ENCODE results near the gene ZNF234.
"Not testable (repeated sequence)": the region's sequence is repeated elsewhere in the genome, so short reads cannot be mapped to it uniquely, and the experiment has no call there.

The ZNF234 gene

GRCh38 chr19:44141191-44142058 is at the start of gene ZNF234:
ZNF234 (plus strand) TSS chr19:44141554; CDS start chr19:44144633, 3,079 bp downstream.
- DNase-seq (peak; percentile 53 to 64), ATAC-seq (peak; percentile 90)
- Mint-ChIP-seq H3K4me3 (peak within 1 kb of the TSS; percentile 97 to 99), H3K9me3 (peaks cover 9 to 42% of the 10 kb centered on the region in 2 donors), H3K27ac (peak within 1 kb of the TSS; percentile 97 to 99), H3K4me1 (peaks cover 14% of the 10 kb centered on the region), H3K27me3 (no peaks in the 10 kb centered on the region)

DNA sequence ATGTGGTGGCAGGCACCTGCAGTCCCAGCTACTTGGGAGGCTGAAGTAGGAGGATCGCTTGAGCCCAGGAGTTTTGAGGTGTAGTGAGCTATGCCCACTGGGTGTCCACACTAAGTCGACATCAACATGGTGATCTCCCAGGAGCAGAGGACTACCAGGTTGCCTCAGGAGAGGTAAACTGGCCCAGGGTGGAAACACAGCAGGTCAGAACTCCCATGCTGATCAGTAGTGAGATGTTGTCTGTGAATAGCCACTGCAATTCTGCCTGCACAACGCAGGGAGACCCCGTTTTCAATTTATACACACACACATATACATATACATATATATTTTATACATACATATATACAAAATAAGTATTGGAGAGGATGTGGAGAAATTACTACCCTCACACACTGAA is 49.2 kb upstream of the ZNF234 start:
- Mint-ChIP-seq H3K9me3 (peaks cover 1 to 5% of the 10 kb centered on the region in 2 donors), H3K4me1 (peaks cover 19% of the 10 kb centered on the region), H3K27me3 (no peaks in the 10 kb centered on the region), H3K4me3 (no peak overlapping the region), H3K27ac (no peak overlapping the region)
- DNase-seq (no peak), ATAC-seq (no peak)

GRCh38 chr19:44093931-44094765 is 47.2 kb upstream of the ZNF234 start, which contains the start of gene ZNF224:
ZNF224 (plus strand) TSS chr19:44094361; CDS start chr19:44097874, 3,513 bp downstream.
- Mint-ChIP-seq H3K9me3 (peaks cover 8 to 10% of the 10 kb centered on the region in 2 donors), H3K4me1 (peaks cover 19% of the 10 kb centered on the region), H3K27me3 (no peaks in the 10 kb centered on the region), H3K4me3 (peak within 1 kb of the TSS; percentile 81 to 99), H3K27ac (peak within 1 kb of the TSS; percentile 94)
- DNase-seq (peak; percentile 72 to 81), ATAC-seq (peak; percentile 87)

GRCh38 chr19:44107751-44108150 is 33.6 kb upstream of the ZNF234 start:
- Mint-ChIP-seq H3K9me3 (peaks cover 43 to 65% of the 10 kb centered on the region in 2 donors), H3K4me1 (peaks cover 6% of the 10 kb centered on the region), H3K27ac (no peak overlapping the region), H3K4me3 (no peak overlapping the region), H3K27me3 (no peaks in the 10 kb centered on the region)
- DNase-seq = no peak
- ATAC-seq = no peak

GRCh38 chr19:44109458-44109857 is 31.9 kb upstream of the ZNF234 start:
- ATAC-seq = no peak
- no peak for DNase-seq
- Mint-ChIP-seq H3K9me3 (peaks cover 43 to 51% of the 10 kb centered on the region in 2 donors), H3K4me1 (peaks cover 13% of the 10 kb centered on the region), H3K27me3 (no peaks in the 10 kb centered on the region), H3K27ac (no peak overlapping the region), H3K4me3 (no peak overlapping the region)

DNA sequence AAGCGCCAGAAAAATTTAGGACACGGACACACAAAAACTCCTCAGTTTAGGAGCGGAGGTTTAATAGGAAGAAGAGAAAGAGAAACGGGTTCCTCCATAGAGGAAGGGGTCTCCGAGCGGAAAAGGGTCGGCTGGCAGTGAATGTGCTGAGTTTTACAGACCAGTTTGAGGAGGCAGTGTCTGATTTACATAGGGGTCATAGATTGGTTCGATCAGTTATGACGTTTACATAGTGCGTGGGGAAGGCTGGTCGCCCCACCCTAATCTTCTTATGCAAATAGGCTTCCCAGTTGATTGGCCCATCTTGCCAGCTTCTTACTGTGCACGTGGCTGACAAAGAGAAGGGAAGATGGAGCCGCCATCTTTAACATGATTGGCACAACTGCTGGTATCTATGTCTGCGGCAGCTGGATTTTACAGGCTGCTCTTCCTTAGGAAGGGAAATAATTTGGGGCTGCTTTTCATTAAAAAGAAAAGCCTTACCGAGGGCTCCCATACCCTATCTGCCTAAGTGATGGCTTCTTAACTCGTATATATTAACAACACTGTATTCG is 29.4 kb upstream of the ZNF234 start:
- Mint-ChIP-seq H3K27ac (no peak overlapping the region), H3K4me1 (peaks cover 15% of the 10 kb centered on the region), H3K4me3 (peak overlapping the region; percentile 59 to 97), H3K9me3 (peaks cover 35 to 37% of the 10 kb centered on the region in 2 donors), H3K27me3 (no peaks in the 10 kb centered on the region)
- DNase-seq (peak in 1 of 2 donors; percentile 23), ATAC-seq (peak; percentile 49)

DNA sequence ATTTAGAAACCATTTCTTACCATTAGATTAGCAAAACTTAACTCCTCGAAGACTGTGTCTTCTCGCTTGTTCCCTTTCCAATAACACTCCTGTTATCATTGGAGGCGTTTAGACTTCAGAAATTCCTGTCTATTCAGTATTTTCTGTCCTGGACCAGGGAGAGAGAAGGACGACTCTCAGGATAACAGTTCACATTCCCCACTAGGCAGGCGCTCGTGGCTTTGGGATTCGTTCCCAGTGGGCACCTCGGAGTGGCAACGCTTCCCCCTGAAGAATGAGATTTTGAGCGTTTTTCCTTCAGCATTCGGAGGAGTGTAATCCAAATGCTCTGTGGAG is 28.6 kb upstream of the ZNF234 start:
- H3K27me3 Mint-ChIP-seq = no peaks in the 10 kb centered on the region
- peak overlapping the region in 1 of 2 donors; percentile 95 for H3K27ac Mint-ChIP-seq
- H3K4me3 Mint-ChIP-seq = peak overlapping the region; percentile 95 to 97
- H3K9me3 Mint-ChIP-seq = peaks cover 28 to 29% of the 10 kb centered on the region in 2 donors
- peaks cover 15% of the 10 kb centered on the region for H3K4me1 Mint-ChIP-seq
- DNase-seq = no peak
- ATAC-seq = no peak

- ATAC-seq (peak; percentile 92), DNase-seq (peak; percentile 74 to 86)
- peaks cover 15% of the 10 kb centered on the region for H3K4me1 Mint-ChIP-seq
- H3K27me3 Mint-ChIP-seq = no peaks in the 10 kb centered on the region
- H3K4me3 Mint-ChIP-seq = peak within 1 kb of the TSS; percentile 95 to 97
- peaks cover 23 to 24% of the 10 kb centered on the region in 2 donors for H3K9me3 Mint-ChIP-seq
- peak within 1 kb of the TSS; percentile 88 to 95 for H3K27ac Mint-ChIP-seq
These were observed 28.1 kb upstream of the ZNF234 start, which contains the start of gene ZNF225 for GRCh38 chr19:44113138-44113783. ZNF225 (plus strand) TSS chr19:44113399; CDS start chr19:44115828, 2,429 bp downstream.

DNA sequence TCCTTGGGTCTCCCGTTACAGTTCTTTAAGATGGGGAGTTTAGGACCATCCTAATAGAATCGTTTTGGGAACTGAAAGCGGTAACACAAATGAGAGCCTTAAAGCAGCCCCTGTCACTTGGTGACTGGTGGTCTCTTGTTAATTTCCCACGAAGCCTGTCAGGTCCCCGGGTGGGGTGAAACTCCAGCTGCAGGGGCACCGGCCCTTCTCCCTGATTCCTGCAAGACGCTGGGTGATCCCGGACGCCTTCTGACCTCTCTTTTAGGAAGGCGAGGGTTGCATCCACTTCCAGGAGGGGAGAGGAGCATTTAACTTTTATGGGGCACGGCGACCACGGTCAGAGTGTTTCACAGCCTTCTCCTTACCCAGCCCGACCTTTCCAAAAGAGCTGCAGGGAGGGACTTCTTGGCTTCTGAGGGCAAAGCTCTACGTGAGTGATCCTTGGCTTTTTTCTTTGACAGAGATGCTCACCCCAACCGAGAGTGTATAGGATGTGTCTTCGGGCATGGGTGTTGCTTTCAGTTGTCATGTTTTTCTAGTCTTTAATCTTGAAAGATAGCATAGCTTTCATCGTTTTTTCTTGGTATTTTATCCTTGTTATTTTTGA is 27.5 kb upstream of the ZNF234 start:
- Mint-ChIP-seq H3K4me3 (peak overlapping the region; percentile 95 to 97), H3K27me3 (no peaks in the 10 kb centered on the region), H3K27ac (peak overlapping the region; percentile 88 to 95), H3K9me3 (peaks cover 19 to 23% of the 10 kb centered on the region in 2 donors), H3K4me1 (peaks cover 15% of the 10 kb centered on the region)
- DNase-seq (no peak), ATAC-seq (no peak)

GRCh38 chr19:44121162-44121561 is 20.2 kb upstream of the ZNF234 start:
- not testable (repeated sequence) for H3K4me3 Mint-ChIP-seq, H3K4me1 Mint-ChIP-seq, H3K27me3 Mint-ChIP-seq, ATAC-seq, DNase-seq
- peaks cover 58 to 65% of the 10 kb centered on the region in 2 donors for H3K9me3 Mint-ChIP-seq
- H3K27ac Mint-ChIP-seq = peak overlapping the region in 1 of 2 donors; percentile 26

GRCh38 chr19:44131955-44132354 is 9.4 kb upstream of the ZNF234 start:
- H3K27me3 Mint-ChIP-seq = no peaks in the 10 kb centered on the region
- H3K4me3 Mint-ChIP-seq = no peak overlapping the region
- H3K27ac Mint-ChIP-seq = no peak overlapping the region
- H3K9me3 Mint-ChIP-seq = peaks cover 16 to 31% of the 10 kb centered on the region in 2 donors
- no peaks in the 10 kb centered on the region for H3K4me1 Mint-ChIP-seq
- DNase-seq (no peak), ATAC-seq (no peak)

- DNase-seq (peak in 1 of 2 donors; percentile 10), ATAC-seq (no peak)
- peak overlapping the region; percentile 97 to 99 for H3K4me3 Mint-ChIP-seq
- H3K27me3 Mint-ChIP-seq = no peaks in the 10 kb centered on the region
- H3K27ac Mint-ChIP-seq = peak overlapping the region; percentile 97 to 99
- peaks cover 14% of the 10 kb centered on the region for H3K4me1 Mint-ChIP-seq
- H3K9me3 Mint-ChIP-seq = peaks cover 5 to 36% of the 10 kb centered on the region in 2 donors
These were observed 692 bp downstream of the ZNF234 start for GRCh38 chr19:44142059-44142433.

- DNase-seq (no peak), ATAC-seq (no peak)
- no peaks in the 10 kb centered on the region for H3K4me1 Mint-ChIP-seq
- no peak overlapping the region for H3K27ac Mint-ChIP-seq
- no peaks in the 10 kb centered on the region for H3K27me3 Mint-ChIP-seq
- no peak overlapping the region for H3K4me3 Mint-ChIP-seq
- H3K9me3 Mint-ChIP-seq = peaks cover 13 to 54% of the 10 kb centered on the region in 2 donors
These were observed 8.4 kb downstream of the ZNF234 start for GRCh38 chr19:44149776-44150175.

DNA sequence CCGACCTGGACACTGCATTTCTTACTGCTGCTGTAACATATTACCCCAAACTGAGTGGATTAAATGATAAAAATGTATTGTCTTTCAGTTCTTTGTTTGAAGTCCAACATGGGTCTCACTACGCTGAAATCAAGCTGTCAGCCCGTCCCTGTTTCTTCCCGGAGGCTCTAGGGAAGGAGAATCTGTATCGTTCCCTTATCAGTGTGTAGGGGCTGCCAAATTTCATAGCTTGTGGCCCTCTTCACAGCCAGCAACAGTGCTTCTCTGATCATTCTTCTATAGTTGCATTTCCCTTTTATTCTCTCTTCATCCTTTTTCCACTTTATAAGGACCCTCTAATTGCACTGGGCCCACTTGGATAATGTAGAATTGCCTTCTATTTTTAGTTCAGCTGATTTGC is 10.1 kb downstream of the ZNF234 start:
- Mint-ChIP-seq H3K4me1 (no peaks in the 10 kb centered on the region), H3K27me3 (no peaks in the 10 kb centered on the region), H3K9me3 (peaks cover 21 to 61% of the 10 kb centered on the region in 2 donors), H3K4me3 (no peak overlapping the region), H3K27ac (no peak overlapping the region)
- DNase-seq (no peak), ATAC-seq (no peak)

Measured in stimulated activated naive CD8-positive, alpha-beta T cell treated with anti-CD3 and anti-CD28 coated beads, Interleukin-15, amount 100 ng/mL, for 72 hours (primary cell).